PC-9 (cell line): Measurements from ENCODE around the gene ADAT1. TPM values are rescaled to one million over a fixed set of nuclear protein-coding genes. Genes with fewer than 3 reads are reported as not detected.

Experiments used
- BruUV-seq: library from RNA; stranded (reverse); fragments of 400-500 nt; replicated peaks from 2 replicates; lab custom pipeline; 2021; lab: Mats Ljungman, UMichigan
- CTCF ChIA-PET: fragments of 300-600 bp; sonication (Branson Sonifier 250); formaldehyde crosslinking; loops from one replicate; lab custom pipeline; 2022; ENCODE audit warnings: antibody characterized with exemption; lab: Charles Lee
- POLR2A ChIA-PET: fragments of 300-600 bp; sonication (Branson Sonifier 250); formaldehyde crosslinking; loops from one replicate; lab custom pipeline; 2022; ENCODE audit warnings: antibody characterized with exemption; ENCODE audit not compliant: unreplicated experiment; lab: Charles Lee
- DNase-seq, 2 experiments: peaks; one replicate each; pipeline versions ENCODE4 v3.0.0 to v3.0.0-alpha.2; 2015 to 2022; ENCODE audit warnings: mixed read lengths in 1 of 2
- H2AFZ ChIP-seq: fragments of 200-600 bp; sonication (generic); 2 replicates; pipeline ENCODE4 v1.8.1; 2017; ENCODE audit warnings: antibody characterized with exemption
- H3F3A ChIP-seq: fragments of 200-600 bp; sonication (generic); 2 replicates; pipeline ENCODE4 v1.8.1; 2017; ENCODE audit warnings: antibody characterized with exemption, mild to moderate bottlenecking, low read depth; ENCODE audit not compliant: insufficient read depth
- H3K27ac ChIP-seq: fragments of 200-600 bp; sonication (generic); 2 replicates; pipeline ENCODE4 v1.6.1; 2016; ENCODE audit warnings: mixed run types
- H3K27me3 ChIP-seq: fragments of 200-600 bp; sonication (generic); 2 replicates; pipeline ENCODE4 v1.6.1; 2016; ENCODE audit warnings: low read depth, mixed run types; ENCODE audit not compliant: insufficient read depth
- H3K36me3 ChIP-seq: fragments of 200-600 bp; sonication (generic); 2 replicates; pipeline ENCODE4 v1.6.1; 2016; ENCODE audit warnings: low read depth, mixed run types
- H3K4me1 ChIP-seq: fragments of 200-600 bp; sonication (generic); replicated peaks from 2 replicates; pipeline ENCODE4 v1.6.1; 2016; ENCODE audit warnings: mixed run types; ENCODE audit not compliant: insufficient read depth
- H3K4me2 ChIP-seq: fragments of 200-600 bp; sonication (generic); 2 replicates; pipeline ENCODE4 v1.6.1; 2017; ENCODE audit warnings: mixed run types
- H3K4me3 ChIP-seq: fragments of 200-600 bp; sonication (generic); 2 replicates; pipeline ENCODE4 v1.6.1; 2016; ENCODE audit warnings: mixed run types
- H3K79me2 ChIP-seq: fragments of 200-600 bp; sonication (generic); 2 replicates; pipeline ENCODE4 v1.6.1; 2017; ENCODE audit warnings: low read depth, mixed run types
- H3K9me2 ChIP-seq: fragments of 200-600 bp; sonication (generic); 2 replicates; pipeline ENCODE4 v1.8.1; 2017; ENCODE audit warnings: mild to moderate bottlenecking; ENCODE audit not compliant: insufficient read depth
- H3K9me3 ChIP-seq: fragments of 200-600 bp; sonication (generic); 2 replicates; pipeline ENCODE4 v1.8.1; 2016; ENCODE audit warnings: low read depth; ENCODE audit not compliant: insufficient read depth
- H4K20me1 ChIP-seq: fragments of 200-600 bp; sonication (generic); 2 replicates; pipeline ENCODE4 v1.8.1; 2017; ENCODE audit not compliant: insufficient read depth
- CTCF ChIP-seq: fragments of 200-600 bp; sonication (generic); conservative IDR thresholded peaks from 2 replicates; pipeline ENCODE4 v1.6.1; 2017; ENCODE audit warnings: mixed run types, antibody characterized with exemption, mild to moderate bottlenecking, moderate library complexity
- EZH2 ChIP-seq: fragments of 200-600 bp; sonication (generic); IDR thresholded peaks from 2 replicates; pipeline ENCODE4 v1.8.0; 2017; ENCODE audit warnings: antibody characterized with exemption, low read depth
- intact Hi-C: fragments of 100-400 bp; cut with micrococcal nuclease; formaldehyde crosslinking; loops from one replicate; pipeline ENCODE4 v1.10.0; 2022; ENCODE audit not compliant: unreplicated experiment
- total RNA-seq: library from RNA; stranded (reverse); gene quantifications from 2 replicates; pipeline ENCODE4 v1.2.3, GENCODE V29; 2021

ADAT1 gene
- total RNA-seq, 1 experiment from 2014 or later: 66.4 TPM

DNA sequence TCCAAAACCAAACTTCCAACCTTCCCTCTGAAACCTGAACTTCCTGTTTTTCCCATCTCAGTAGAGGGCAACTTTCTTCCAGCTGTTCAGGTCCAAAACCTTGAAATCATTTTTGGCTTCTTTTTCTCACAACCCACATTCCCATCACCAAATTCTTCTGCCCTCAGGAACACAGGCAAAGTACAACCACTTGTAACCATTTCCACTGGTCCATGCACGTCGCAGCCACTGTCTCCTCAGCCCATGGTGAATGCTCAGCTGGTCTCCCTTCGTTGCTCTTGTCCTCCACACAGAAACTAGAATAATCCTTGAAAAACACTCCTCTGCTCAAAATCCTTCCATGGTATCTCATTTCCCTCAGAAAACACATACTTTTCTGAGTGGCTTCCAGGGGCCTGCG is 3.7 kb upstream of the ADAT1 start:
- Histone ChIP-seq H3K27ac (no peak overlapping the region), H4K20me1 (no peaks in the 10 kb centered on the region), H3K9me2 (no peaks in the 10 kb centered on the region), H3K27me3 (no peaks in the 10 kb centered on the region), H3K4me2 (no peak overlapping the region), H3K4me3 (no peak overlapping the region), H3K9me3 (no peaks in the 10 kb centered on the region), H3K79me2 (peaks cover 10% of the 10 kb centered on the region), H3F3A (peaks cover 30% of the 10 kb centered on the region), H3K4me1 (peaks cover 11% of the 10 kb centered on the region), H2AFZ (no peak overlapping the region), H3K36me3 (peaks cover 16% of the 10 kb centered on the region)
- POLR2A ChIA-PET: no interaction called here
- BruUV-seq: no TSS peak
- DNase-seq: no peak
- intact Hi-C loops: no loop called here
- CTCF ChIA-PET: no interaction called here
- TF ChIP-seq EZH2 (no peak), CTCF (no peak)

- H3K4me1 ChIP-seq: peaks cover 17% of the 10 kb centered on the region
- BruUV-seq: no TSS peak
- ChIA-PET POLR2A (no interaction called here), CTCF (no interaction called here)
- intact Hi-C loops: no loop called here
- H4K20me1 ChIP-seq: no peaks in the 10 kb centered on the region; the same call in 1 of the 2 replicates
- H3K79me2 ChIP-seq: peaks cover 16% of the 10 kb centered on the region
- no peaks in the 10 kb centered on the region for H3K27me3 ChIP-seq
- H2AFZ ChIP-seq: no peak overlapping the region
- no peak for DNase-seq
- peaks cover 37% of the 10 kb centered on the region for H3F3A ChIP-seq
- peaks cover 10% of the 10 kb centered on the region for H3K36me3 ChIP-seq
- no peaks in the 10 kb centered on the region for H3K9me2 ChIP-seq
- no peak overlapping the region for H3K4me3 ChIP-seq
- TF ChIP-seq CTCF: no peak
- TF ChIP-seq EZH2: no peak
- H3K4me2 ChIP-seq: no peak overlapping the region
- H3K27ac ChIP-seq: no peak overlapping the region
- no peaks in the 10 kb centered on the region for H3K9me3 ChIP-seq
Observed at GRCh38 chr16:75624921-75625334, 1.8 kb upstream of the ADAT1 start.

GRCh38 chr16:75621170-75621477 is 2.0 kb downstream of the ADAT1 start:
- peaks cover 27% of the 10 kb centered on the region for H3F3A ChIP-seq
- ChIA-PET POLR2A (interaction anchor here (0.6 kb wide), 1 partner anchor 138 kb away, joined by 10 read pairs; no protein-coding TSS in a partner anchor), CTCF (interaction anchor here (0.5 to 0.7 kb wide), 4 partner anchors 77 to 366 kb away, joined by 3 to 11 read pairs (median 3); no protein-coding TSS in a partner anchor)
- DNase-seq: no peak
- H2AFZ ChIP-seq: no peak overlapping the region
- TF ChIP-seq EZH2: no peak
- TF ChIP-seq CTCF: peak; percentile 45; the same call in 1 of the 2 replicates
- H4K20me1 ChIP-seq: no peaks in the 10 kb centered on the region; the same call in 1 of the 2 replicates
- H3K4me3 ChIP-seq: no peak overlapping the region
- peak overlapping the region; percentile 96; the same call in 1 of the 2 replicates for H3K4me2 ChIP-seq
- no peaks in the 10 kb centered on the region for H3K27me3 ChIP-seq
- H3K79me2 ChIP-seq: peaks cover 16% of the 10 kb centered on the region
- no peaks in the 10 kb centered on the region for H3K9me2 ChIP-seq
- H3K27ac ChIP-seq: no peak overlapping the region
- H3K4me1 ChIP-seq: peaks cover 17% of the 10 kb centered on the region
- BruUV-seq: no TSS peak
- H3K36me3 ChIP-seq: no peaks in the 10 kb centered on the region; the same call in 1 of the 2 replicates
- intact Hi-C loops: no loop called here
- H3K9me3 ChIP-seq: no peaks in the 10 kb centered on the region
